H1 (cell line): ENCODE measurements around the gene EIF2S2. TPM values are rescaled to one million over a fixed set of nuclear protein-coding genes. Genes with fewer than 3 reads are reported as not detected.

ENCODE experiments used
- CTCF ChIA-PET: fragments of 300-600 bp; sonication (Branson Sonifier 250); formaldehyde crosslinking; loops from one replicate; lab custom pipeline; 2021; ENCODE audit not compliant: partially characterized antibody; lab: Charles Lee
- POLR2A ChIA-PET: fragments of 300-600 bp; sonication (Branson Sonifier 250); formaldehyde crosslinking; loops from one replicate; lab custom pipeline; 2021; ENCODE audit warnings: inconsistent platforms; ENCODE audit not compliant: partially characterized antibody; lab: Charles Lee
- DNase-seq, 2 experiments: peaks; one replicate each; pipeline versions ENCODE4 v3.0.0 to v3.0.0-alpha.2; 2010 to 2022; ENCODE audit warnings: low spot score in 2 of 2, low read depth in 1 of 2, mixed read lengths in 1 of 2
- FAIRE-seq: peaks from 2 replicates; lab custom pipeline; 2011; peaks lifted over from hg19 to GRCh38; lab: Jason Lieb, UNC
- H2AFZ ChIP-seq: 2 replicates; pipeline ENCODE4 v1.8.1; 2012; ENCODE audit warnings: low read length, inconsistent platforms
- H2AK5ac ChIP-seq: 2 replicates; pipeline ENCODE4 v1.6.1; 2013; ENCODE audit warnings: low read depth, low read length
- H2BK120ac ChIP-seq: replicated peaks from 2 replicates; pipeline ENCODE3; 2013; ENCODE audit warnings: low read depth, low read length, inconsistent platforms
- H2BK12ac ChIP-seq: 2 replicates; pipeline ENCODE4 v1.6.1; 2013; ENCODE audit warnings: low read depth, low read length
- H2BK15ac ChIP-seq: 2 replicates; pipeline ENCODE4 v1.6.1; 2013; ENCODE audit warnings: low read length
- H2BK20ac ChIP-seq: 2 replicates; pipeline ENCODE4 v1.6.1; 2013; ENCODE audit warnings: low read length
- H2BK5ac ChIP-seq: 2 replicates; pipeline ENCODE4 v1.6.1; 2013; ENCODE audit warnings: low read depth, low read length
- H3K14ac ChIP-seq: 2 replicates; pipeline ENCODE4 v1.6.1; 2013; ENCODE audit warnings: inconsistent platforms; ENCODE audit not compliant: insufficient read length
- H3K18ac ChIP-seq: 2 replicates; pipeline ENCODE4 v1.6.1; 2013; ENCODE audit warnings: low read length; ENCODE audit errors: extremely low read depth
- H3K23ac ChIP-seq: 2 replicates; pipeline ENCODE4 v1.6.1; 2013; ENCODE audit warnings: inconsistent platforms; ENCODE audit not compliant: insufficient read length
- H3K23me2 ChIP-seq: 2 replicates; pipeline ENCODE4 v1.6.1; 2013; ENCODE audit warnings: low read depth, low read length
- H3K27ac ChIP-seq: 2 replicates; pipeline ENCODE4 v1.6.1; 2011; ENCODE audit warnings: low read depth, low read length, inconsistent platforms
- H3K27me3 ChIP-seq, 4 experiments: replicated peaks in 1 of 4; 1 replicate in 1 of 4; 2 replicates in 3 of 4; pipeline versions ENCODE4 v1.6.1 to v1.8.1; 2011 to 2013; ENCODE audit warnings: low read length in 3 of 4, mild to moderate bottlenecking in 3 of 4, inconsistent platforms in 2 of 4, mixed read lengths in 2 of 4, moderate library complexity in 1 of 4; ENCODE audit not compliant: control insufficient read depth in 3 of 4, insufficient read depth in 3 of 4; ENCODE audit errors: extremely low read depth in 1 of 4
- H3K36me3 ChIP-seq, 4 experiments: 2 replicates each; pipeline versions ENCODE4 v1.6.1 to v1.8.1; 2011 to 2013; ENCODE audit warnings: mild to moderate bottlenecking in 4 of 4, low read length in 3 of 4, moderate library complexity in 2 of 4, control low read depth in 1 of 4, inconsistent platforms in 1 of 4; ENCODE audit not compliant: insufficient read depth in 4 of 4, control insufficient read depth in 2 of 4
- H3K4ac ChIP-seq: replicated peaks from 2 replicates; pipeline ENCODE3; 2013; ENCODE audit warnings: low read length, low read depth, mixed read lengths, inconsistent platforms; ENCODE audit not compliant: insufficient read length
- H3K4me1 ChIP-seq, 4 experiments: replicated peaks in 1 of 4; 1 replicate in 1 of 4; 2 replicates in 3 of 4; pipeline versions ENCODE4 v1.6.1 to v1.8.1; 2011 to 2013; ENCODE audit warnings: low read length in 3 of 4, inconsistent platforms in 2 of 4, mixed read lengths in 1 of 4; ENCODE audit not compliant: insufficient read depth in 4 of 4, control insufficient read depth in 3 of 4
- H3K4me2 ChIP-seq, 2 experiments: 2 replicates each; pipeline versions ENCODE4 v1.6.1 to v1.8.1; 2011 to 2013; ENCODE audit warnings: low read depth in 2 of 2, low read length in 2 of 2, control low read depth in 1 of 2, inconsistent platforms in 1 of 2, mild to moderate bottlenecking in 1 of 2; ENCODE audit not compliant: insufficient read depth in 1 of 2
- H3K4me3 ChIP-seq, 4 experiments: fragments of 200-600, 300-600 bp in 1 of 4; sonication (generic), shearing (Covaris generic), sonication (Bioruptor Twin) in 1 of 4; 2 replicates each; pipeline versions ENCODE4 v1.5.1 to v1.8.1; 2011 to 2016; ENCODE audit warnings: low read length in 4 of 4, low read depth in 3 of 4, control low read depth in 2 of 4, inconsistent platforms in 2 of 4, mild to moderate bottlenecking in 2 of 4, mixed read lengths in 1 of 4, moderate library complexity in 1 of 4; ENCODE audit not compliant: insufficient read depth in 2 of 4; ENCODE audit errors: extremely low read depth in 1 of 4
- H3K56ac ChIP-seq: replicated peaks from 2 replicates; pipeline ENCODE3; 2013; ENCODE audit warnings: low read depth, mild to moderate bottlenecking, mixed read lengths, low read length, inconsistent platforms; ENCODE audit not compliant: insufficient read length
- H3K79me1 ChIP-seq: 2 replicates; pipeline ENCODE4 v1.6.1; 2013; ENCODE audit warnings: low read depth, low read length, control low read depth
- H3K79me2 ChIP-seq, 2 experiments: 2 replicates each; pipeline versions ENCODE4 v1.6.1 to v1.8.1; 2012 to 2013; ENCODE audit warnings: low read length in 2 of 2, mild to moderate bottlenecking in 2 of 2, inconsistent platforms in 1 of 2; ENCODE audit not compliant: insufficient read depth in 2 of 2, control insufficient read depth in 1 of 2
- H3K9ac ChIP-seq, 4 experiments: replicated peaks in 1 of 4; 1 replicate in 1 of 4; 2 replicates in 3 of 4; pipeline versions ENCODE4 v1.6.1 to v1.8.1; 2011 to 2013; ENCODE audit warnings: low read depth in 3 of 4, low read length in 3 of 4, control low read depth in 2 of 4, mild to moderate bottlenecking in 2 of 4, moderate library complexity in 2 of 4, inconsistent platforms in 1 of 4; ENCODE audit errors: extremely low read depth in 1 of 4
- H3K9me3 ChIP-seq, 2 experiments: 2 replicates each; pipeline versions ENCODE4 v1.6.1 to v1.8.1; 2012 to 2013; ENCODE audit warnings: mild to moderate bottlenecking in 2 of 2, moderate library complexity in 2 of 2, control low read depth in 1 of 2, inconsistent platforms in 1 of 2, low read depth in 1 of 2, low read length in 1 of 2, mixed read lengths in 1 of 2; ENCODE audit not compliant: insufficient read depth in 2 of 2
- H4K20me1 ChIP-seq, 2 experiments: replicated peaks in 1 of 2; 2 replicates each; pipeline versions ENCODE3 to v1.8.1; 2011 to 2013; ENCODE audit warnings: inconsistent platforms in 2 of 2, low read length in 2 of 2, mild to moderate bottlenecking in 1 of 2; ENCODE audit not compliant: insufficient read depth in 2 of 2, control insufficient read depth in 1 of 2
- H4K5ac ChIP-seq: 2 replicates; pipeline ENCODE4 v1.6.1; 2013; ENCODE audit warnings: low read length, low read depth, mixed read lengths, inconsistent platforms; ENCODE audit not compliant: insufficient read length
- H4K8ac ChIP-seq: 2 replicates; pipeline ENCODE4 v1.8.0; 2013; ENCODE audit warnings: mild to moderate bottlenecking, moderate library complexity, low read length, inconsistent platforms; ENCODE audit not compliant: insufficient read depth; ENCODE audit errors: extremely low read depth
- H4K91ac ChIP-seq: replicated peaks from 2 replicates; pipeline ENCODE3; 2013; ENCODE audit warnings: low read length, mixed read lengths, inconsistent platforms; ENCODE audit not compliant: insufficient read length
- CEBPB ChIP-seq: IDR thresholded peaks from 2 replicates; pipeline ENCODE4 v1.6.1; 2012; ENCODE audit warnings: low read depth, low read length
- CHD2 ChIP-seq: IDR thresholded peaks from 2 replicates; pipeline ENCODE4 v1.6.1; 2012; ENCODE audit warnings: low read length, improper control_type of control experiment
- CTBP2 ChIP-seq: IDR thresholded peaks from 2 replicates; pipeline ENCODE4 v1.7.0; 2011; ENCODE audit warnings: borderline replicate concordance, mild to moderate bottlenecking, moderate library complexity, mixed read lengths, low read length; ENCODE audit not compliant: insufficient read depth, insufficient read length
- HDAC2 ChIP-seq, 2 experiments: fragments of 300-600 bp in 1 of 2; sonication (generic) in 1 of 2; IDR thresholded peaks; 2 replicates each; pipeline ENCODE4 v1.6.1; 2011 to 2012; ENCODE audit warnings: low read depth in 2 of 2, low read length in 2 of 2, mild to moderate bottlenecking in 2 of 2, moderate library complexity in 2 of 2, borderline replicate concordance in 1 of 2, inconsistent platforms in 1 of 2
- MAFK ChIP-seq: IDR thresholded peaks from 2 replicates; pipeline ENCODE4 v1.6.1; 2012; ENCODE audit warnings: low read depth, mild to moderate bottlenecking, improper control_type of control experiment, low read length
- TCF12 ChIP-seq: IDR thresholded peaks from 2 replicates; pipeline ENCODE4 v1.6.1; 2011; ENCODE audit warnings: low read depth, mild to moderate bottlenecking, low read length
- WGBS, 2 experiments: shearing (Covaris generic) in 1 of 2; methylation state at CpG; one replicate each; pipeline versions ENCODE4 v1.1.6 to v1.1.7; 2013 to 2015; ENCODE audit warnings: low lambda C conversion rate in 2 of 2, mixed read lengths in 2 of 2, inconsistent platforms in 1 of 2, low coverage in 1 of 2, missing lambda C conversion rate in 1 of 2; ENCODE audit not compliant: insufficient replicate concordance in 2 of 2, insufficient coverage in 1 of 2, insufficient read length in 1 of 2; ENCODE audit errors: extremely low coverage in 1 of 2, missing lambda C conversion rate in 1 of 2; 5-methylcytosine and 5-hydroxymethylcytosine counted together
- polyA plus RNA-seq, 7 experiments: library from polyadenylated mRNA; depleted of rRNA in 3 of 7; stranded (reverse) in 5 of 7; unstranded in 2 of 7; fragments of >200 nt in 5 of 7; fragments of 200-250 nt in 2 of 7; gene quantifications; 1 replicate in 5 of 7; 2 replicates in 1 of 7; 4 replicates in 1 of 7; pipeline versions ENCODE4 v1.2.1 to v1.2.3, GENCODE V29; 2011 to 2013; ENCODE audit warnings: missing spikeins in 2 of 7, mixed read lengths in 2 of 7
- total RNA-seq: library from RNA; stranded (reverse); fragmentation: NEBNext Ultra II Directional; extraction: Animal tissue kit (Norgen Biotek cat#: 25700); gene quantifications from 2 replicates; pipeline ENCODE4 v1.2.1, GENCODE V29; 2021
- TF ChIP-seq, protein P1 (sequence below): IDR thresholded peaks from 2 replicates; pipeline ENCODE4 v1.6.1; 2012; ENCODE audit warnings: low read length, inconsistent platforms

EIF2S2 gene
- total and polyA plus RNA-seq, 2 of the 8 experiments (the other 6 are each of a cell fraction or from before 2014, with no cell fraction given) = 59.5 to 142 TPM

DNA sequence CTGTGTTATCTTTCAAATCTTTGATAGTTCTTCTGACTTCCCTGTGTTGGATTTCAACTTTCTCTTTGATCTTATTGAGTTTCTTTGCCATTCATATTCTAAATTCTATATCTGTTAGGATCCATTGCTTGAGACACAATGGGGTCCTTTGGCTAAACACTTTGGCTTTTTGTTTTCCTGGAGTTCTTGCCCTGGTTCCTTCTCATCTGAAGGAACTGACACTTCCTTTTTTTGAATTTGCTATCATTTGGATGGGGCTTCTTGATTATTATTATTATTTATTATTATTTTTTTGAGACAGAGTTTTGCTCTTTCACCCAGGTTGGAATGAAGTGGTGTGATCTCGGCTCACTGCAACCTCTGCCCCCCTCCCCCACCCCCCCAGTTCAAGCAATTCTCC lies 30.1 kb upstream of the EIF2S2 start:
- Histone ChIP-seq H3K9ac (no peak overlapping the region), H4K91ac (no peak overlapping the region), H3K18ac (no peak overlapping the region)
- POLR2A ChIA-PET = no interaction called here
- CTCF ChIA-PET = no interaction called here
- no peak for TF ChIP-seq CHD2
- no peak for TF ChIP-seq CTBP2
- TF ChIP-seq, protein P1, sequence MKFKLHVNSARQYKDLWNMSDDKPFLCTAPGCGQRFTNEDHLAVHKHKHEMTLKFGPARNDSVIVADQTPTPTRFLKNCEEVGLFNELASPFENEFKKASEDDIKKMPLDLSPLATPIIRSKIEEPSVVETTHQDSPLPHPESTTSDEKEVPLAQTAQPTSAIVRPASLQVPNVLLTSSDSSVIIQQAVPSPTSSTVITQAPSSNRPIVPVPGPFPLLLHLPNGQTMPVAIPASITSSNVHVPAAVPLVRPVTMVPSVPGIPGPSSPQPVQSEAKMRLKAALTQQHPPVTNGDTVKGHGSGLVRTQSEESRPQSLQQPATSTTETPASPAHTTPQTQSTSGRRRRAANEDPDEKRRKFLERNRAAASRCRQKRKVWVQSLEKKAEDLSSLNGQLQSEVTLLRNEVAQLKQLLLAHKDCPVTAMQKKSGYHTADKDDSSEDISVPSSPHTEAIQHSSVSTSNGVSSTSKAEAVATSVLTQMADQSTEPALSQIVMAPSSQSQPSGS = no peak
- TF ChIP-seq HDAC2 (IDR thresholded peaks at IDR 0.05; ENCODE audit: borderline replicate concordance in 1 of 2, low read depth in 2 of 2, low read length in 2 of 2) = no peak
- no peak for TF ChIP-seq TCF12
- no peak for TF ChIP-seq CEBPB
- TF ChIP-seq MAFK = no peak
- TF ChIP-seq, all 59 proteins: peak for 0
- Histone ChIP-seq H3K27ac (no peak overlapping the region), H4K8ac (no peak overlapping the region), H3K4me3 (no peak overlapping the region), H2BK12ac (no peak overlapping the region), H3K9me3 (no peaks in the 10 kb centered on the region), H3K23me2 (no peaks in the 10 kb centered on the region), H3K4me1 (no peaks in the 10 kb centered on the region), H2BK120ac (no peak overlapping the region), H2BK5ac (no peak overlapping the region), H3K4me2 (no peak overlapping the region), H3K79me2 (no peaks in the 10 kb centered on the region), H2AK5ac (no peak overlapping the region), H4K20me1 (no peaks in the 10 kb centered on the region), H2BK15ac (no peak overlapping the region), H4K5ac (no peak overlapping the region), H3K79me1 (no peaks in the 10 kb centered on the region), H3K14ac (no peak overlapping the region), H3K36me3 (no peaks in the 10 kb centered on the region), H2AFZ (no peak overlapping the region), H3K27me3 (no peaks in the 10 kb centered on the region), H3K4ac (no peak overlapping the region), H2BK20ac (no peak overlapping the region), H3K56ac (no peak overlapping the region), H3K23ac (no peak overlapping the region)
- no peak for DNase-seq
- WGBS, 2 experiments = 71% methylated on average over 1 of the region's 1 CpG; no CpG with 5 or more reads in 1 of the 2 experiments
- FAIRE-seq = no peak
